A549 (cell line): ENCODE data around the gene AKAP9. TPM values are rescaled to one million over a fixed set of nuclear protein-coding genes. Genes with fewer than 3 reads are reported as not detected.

Source experiments
- ATAC-seq, 2 experiments: fragments of 200-7000 bp in 1 of 2; fragments of >200 bp in 1 of 2; cut with Nextera tagmentation in 1 of 2; cut with Tn5 transposase in 1 of 2; 3 replicates each; pipeline versions ENCODE4 v1.8.0 to v1.9.1; 2018 to 2020; ENCODE audit warnings: mild to moderate bottlenecking in 1 of 2, moderate library complexity in 1 of 2
- CTCF ChIA-PET: fragments of 300-600 bp; sonication (Branson Sonifier 250); formaldehyde crosslinking; extraction: SDS; loops from one replicate; lab custom pipeline; 2021; ENCODE audit warnings: antibody characterized with exemption, inconsistent platforms; lab: Yijun Ruan, JAX
- POLR2A ChIA-PET: fragments of 350-600 bp; formaldehyde crosslinking; extraction: SDS; loops from one replicate; lab custom pipeline; 2021; ENCODE audit warnings: antibody characterized with exemption, inconsistent platforms; lab: Yijun Ruan, JAX
- DNase-seq, 2 experiments: peaks; one replicate each; pipeline versions ENCODE4 v3.0.0 to v3.0.0-alpha.2; 2011 to 2016; ENCODE audit warnings: low read depth in 1 of 2, low spot score in 1 of 2
- FAIRE-seq: peaks from 2 replicates; lab custom pipeline; 2011; peaks lifted over from hg19 to GRCh38; lab: Jason Lieb, UNC
- H3K27ac ChIP-seq, 2 experiments: fragments of >200 bp; sonication (Bioruptor Twin); formaldehyde crosslinking; 3 replicates each; pipeline ENCODE4 v1.5.1; 2016 to 2017
- H3K4me1 ChIP-seq: fragments of >200 bp; sonication (Bioruptor Twin); formaldehyde crosslinking; 3 replicates; pipeline ENCODE4 v1.6.1; 2016
- H3K4me2 ChIP-seq: fragments of >200 bp; sonication (Bioruptor Twin); formaldehyde crosslinking; 3 replicates; pipeline ENCODE4 v1.6.1; 2016
- H3K4me3 ChIP-seq: fragments of >200 bp; sonication (Bioruptor Twin); formaldehyde crosslinking; 3 replicates; pipeline ENCODE4 v1.5.1; 2016
- H3K9me3 ChIP-seq: fragments of >200 bp; sonication (Bioruptor Twin); formaldehyde crosslinking; 3 replicates; pipeline ENCODE4 v1.6.1; 2016
- ATOH8 ChIP-seq: fragments of 250-450 bp; sonication (Bioruptor Pico); IDR thresholded peaks from 2 replicates; pipeline ENCODE4 v1.5.0; 2020; ENCODE audit warnings: low read depth, mild to moderate bottlenecking, moderate library complexity
- BCL3 ChIP-seq: fragments of >200 bp; sonication (Bioruptor Twin); formaldehyde crosslinking; IDR thresholded peaks from 3 replicates; pipeline ENCODE4 v1.6.1; 2016
- CBX2 ChIP-seq: fragments of 200-600 bp; sonication (generic); IDR thresholded peaks from 2 replicates; pipeline ENCODE4 v1.6.1; 2016; ENCODE audit warnings: low read depth, mild to moderate bottlenecking, borderline replicate concordance
- CBX8 ChIP-seq: fragments of 200-600 bp; sonication (generic); IDR thresholded peaks from 2 replicates; pipeline ENCODE4 v1.6.1; 2016
- CHD4 ChIP-seq: fragments of 200-600 bp; sonication (generic); IDR thresholded peaks from 2 replicates; pipeline ENCODE4 v1.6.1; 2016; ENCODE audit warnings: antibody characterized with exemption, mild to moderate bottlenecking, borderline replicate concordance
- CTCF ChIP-seq: fragments of >200 bp; sonication (Bioruptor Twin); formaldehyde crosslinking; IDR thresholded peaks from 3 replicates; pipeline ENCODE4 v1.5.1; 2016
- ELK1 ChIP-seq: fragments of 150-350 bp; IDR thresholded peaks from 2 replicates; pipeline ENCODE4 v1.6.1; 2014; ENCODE audit warnings: low read depth, mild to moderate bottlenecking, low read length
- EP300 ChIP-seq, 2 experiments: fragments of >200 bp; sonication (Bioruptor Twin); formaldehyde crosslinking; IDR thresholded peaks; 2 replicates in 1 of 2; 3 replicates in 1 of 2; pipeline ENCODE4 v1.6.1; 2016 to 2017
- ESRRA ChIP-seq: fragments of 150-350 bp; IDR thresholded peaks from 2 replicates; pipeline ENCODE4 v1.6.1; 2014; ENCODE audit warnings: mild to moderate bottlenecking, low read length, borderline replicate concordance
- FOSB ChIP-seq: fragments of 250-450 bp; sonication (Bioruptor Pico); IDR thresholded peaks from 2 replicates; pipeline ENCODE4 v1.5.0; 2020; ENCODE audit warnings: mild to moderate bottlenecking, moderate library complexity
- FOXS1 ChIP-seq: fragments of 250-450 bp; sonication (Bioruptor Pico); IDR thresholded peaks from 2 replicates; pipeline ENCODE4 v1.5.0; 2020; ENCODE audit warnings: mild to moderate bottlenecking, moderate library complexity
- GATA3 ChIP-seq: IDR thresholded peaks from 2 replicates; pipeline ENCODE4 v1.6.1; 2012; ENCODE audit warnings: borderline replicate concordance
- HDAC2 ChIP-seq: fragments of 200-600 bp; sonication (generic); IDR thresholded peaks from 2 replicates; pipeline ENCODE4 v1.6.1; 2016
- HES2 ChIP-seq: fragments of >200 bp; sonication (Bioruptor Twin); formaldehyde crosslinking; IDR thresholded peaks from 2 replicates; pipeline ENCODE4 v1.6.1; 2016
- HMGXB4 ChIP-seq: fragments of 250-450 bp; sonication (Bioruptor Pico); IDR thresholded peaks from 2 replicates; pipeline ENCODE4 v1.5.0; 2021; ENCODE audit warnings: mild to moderate bottlenecking, moderate library complexity, borderline replicate concordance
- HOXB5 ChIP-seq: fragments of 250-450 bp; sonication (Bioruptor Pico); IDR thresholded peaks from 2 replicates; pipeline ENCODE4 v1.5.0; 2020; ENCODE audit warnings: mild to moderate bottlenecking, moderate library complexity
- JUN ChIP-seq, 2 experiments: fragments of >200 bp; sonication (Bioruptor Twin); formaldehyde crosslinking; IDR thresholded peaks; 2 replicates in 1 of 2; 3 replicates in 1 of 2; pipeline ENCODE4 v1.6.1; 2016 to 2017
- KDM1A ChIP-seq: fragments of 200-600 bp; sonication (generic); IDR thresholded peaks from 2 replicates; pipeline ENCODE4 v1.6.1; 2016; ENCODE audit warnings: low read depth, mild to moderate bottlenecking
- MAFK ChIP-seq: fragments of 450-650 bp; IDR thresholded peaks from 2 replicates; pipeline ENCODE4 v1.6.1; 2014; ENCODE audit not compliant: partially characterized antibody
- MAX ChIP-seq: IDR thresholded peaks from 2 replicates; pipeline ENCODE4 v1.6.1; 2012
- MAZ ChIP-seq: fragments of 150-350 bp; IDR thresholded peaks from 2 replicates; pipeline ENCODE4 v1.6.1; 2014; ENCODE audit warnings: antibody characterized with exemption, low read depth, low read length, borderline replicate concordance
- MYC ChIP-seq: IDR thresholded peaks from 2 replicates; pipeline ENCODE4 v1.6.1; 2012; ENCODE audit warnings: mild to moderate bottlenecking, inconsistent platforms, low read length, improper control_type of control experiment, borderline replicate concordance
- NFE2L2 ChIP-seq: fragments of 150-350 bp; conservative IDR thresholded peaks from 2 replicates; pipeline ENCODE4 v1.6.1; 2014; ENCODE audit warnings: low read length
- PBX3 ChIP-seq: IDR thresholded peaks from 2 replicates; pipeline ENCODE4 v1.6.1; 2012
- PHF8 ChIP-seq: fragments of 200-600 bp; sonication (generic); IDR thresholded peaks from 2 replicates; pipeline ENCODE4 v1.6.1; 2016; ENCODE audit warnings: low read depth, mild to moderate bottlenecking, antibody characterized with exemption, moderate library complexity, borderline replicate concordance
- RNF2 ChIP-seq: fragments of 200-600 bp; sonication (generic); IDR thresholded peaks from 2 replicates; pipeline ENCODE4 v1.6.1; 2016; ENCODE audit warnings: low read depth, mild to moderate bottlenecking, antibody characterized with exemption, moderate library complexity, borderline replicate concordance
- TFCP2L1 ChIP-seq: fragments of 250-450 bp; sonication (Bioruptor Pico); IDR thresholded peaks from 2 replicates; pipeline ENCODE4 v1.5.0; 2021; ENCODE audit warnings: mild to moderate bottlenecking
- ZC3H11A ChIP-seq: fragments of 450-650 bp; IDR thresholded peaks from 2 replicates; pipeline ENCODE4 v1.6.1; 2014; ENCODE audit warnings: antibody characterized with exemption, mild to moderate bottlenecking
- ZNF302 ChIP-seq: fragments of 250-450 bp; sonication (Bioruptor Pico); IDR thresholded peaks from 2 replicates; pipeline ENCODE4 v1.9.0; 2021; ENCODE audit warnings: inconsistent platforms, mild to moderate bottlenecking, moderate library complexity
- ZSCAN20 ChIP-seq: fragments of 250-450 bp; sonication (Bioruptor Pico); IDR thresholded peaks from 2 replicates; pipeline ENCODE4 v1.8.0; 2022; ENCODE audit warnings: mild to moderate bottlenecking, moderate library complexity
- WGBS: methylation state at CpG from one replicate; pipeline ENCODE4 v1.1.6; 2017; ENCODE audit errors: missing lambda C conversion rate; 5-methylcytosine and 5-hydroxymethylcytosine counted together
- polyA plus RNA-seq, 4 experiments: library from polyadenylated mRNA; depleted of rRNA in 3 of 4; stranded (reverse); fragments of >200 nt; fragmentation: RNase III in 1 of 4; extraction: RNeasy Plus Mini Kit Qiagen cat#74134 plus additional on column Dnase treatment in 1 of 4; gene quantifications; 2 replicates in 3 of 4; 3 replicates in 1 of 4; pipeline ENCODE4 v1.2.3, GENCODE V29; 2011 to 2017

Gene AKAP9
- polyA plus RNA-seq, 2 of the 4 experiments (the other 2 are of a cell fraction): 11.7 to 32.3 TPM

- ChIA-PET POLR2A (no interaction called here), CTCF (no interaction called here)
- no peaks in the 10 kb centered on the region for H3K9me3 ChIP-seq
- no peak overlapping the region for H3K4me3 ChIP-seq
- H3K4me1 ChIP-seq: no peaks in the 10 kb centered on the region
- H3K27ac ChIP-seq: no peak overlapping the region
- FAIRE-seq: no peak
- DNase-seq: no peak
- no peak for ATAC-seq
- no peak for TF ChIP-seq ATOH8 (CRISPR knock-in tag)
- no peak for TF ChIP-seq TFCP2L1 (CRISPR knock-in tag)
- no peak for TF ChIP-seq HDAC2
- TF ChIP-seq MAX: no peak
- TF ChIP-seq ZNF302 (CRISPR knock-in tag): no peak
- no peak for TF ChIP-seq RNF2
- TF ChIP-seq PHF8: no peak
- TF ChIP-seq HES2: no peak
- TF ChIP-seq MAFK: no peak
- TF ChIP-seq CBX2: no peak
- TF ChIP-seq PBX3: no peak
- TF ChIP-seq CHD4: no peak
- TF ChIP-seq CBX8: no peak
- TF ChIP-seq ELK1: no peak
- no peak for TF ChIP-seq GATA3
- TF ChIP-seq FOXS1 (CRISPR knock-in tag): no peak
- no peak for TF ChIP-seq JUN (IDR thresholded peaks at IDR 0.05)
- TF ChIP-seq HMGXB4 (CRISPR knock-in tag): no peak
- H3K4me2 ChIP-seq: no peak overlapping the region
- WGBS: 89% methylated on average over 3 of the region's 3 CpGs
These were observed 176.3 kb downstream of the AKAP9 start for GRCh38 chr7:92116949-92117348.

- H3K27ac ChIP-seq: no peak overlapping the region
- no peaks in the 10 kb centered on the region for H3K4me1 ChIP-seq
- no peak overlapping the region for H3K4me3 ChIP-seq
- no peak for DNase-seq
- POLR2A ChIA-PET: no interaction called here
- 94% methylated on average over 1 of the region's 1 CpG for WGBS
- ATAC-seq: no peak
- no peak for FAIRE-seq
- H3K4me2 ChIP-seq: no peak overlapping the region
- no peaks in the 10 kb centered on the region for H3K9me3 ChIP-seq
- no peak for TF ChIP-seq FOSB (CRISPR knock-in tag)
- no peak for TF ChIP-seq ZSCAN20 (CRISPR knock-in tag)
- TF ChIP-seq BCL3: no peak
- no peak for TF ChIP-seq CBX8
- no peak for TF ChIP-seq MYC
- no peak for TF ChIP-seq CHD4
- TF ChIP-seq NFE2L2: no peak
- TF ChIP-seq ZC3H11A: no peak
- no peak for TF ChIP-seq CTCF
- TF ChIP-seq KDM1A: no peak
- TF ChIP-seq GATA3: no peak
- no peak for TF ChIP-seq EP300 (IDR thresholded peaks at IDR 0.05)
- no peak for TF ChIP-seq HOXB5 (CRISPR knock-in tag)
- TF ChIP-seq MAZ: no peak
- no peak for TF ChIP-seq ESRRA
- CTCF ChIA-PET: interaction anchor here (2.3 kb wide), 1 partner anchor 14 kb away, joined by 8 read pairs; no protein-coding TSS in a partner anchor
These were observed 178.6 kb downstream of the AKAP9 start for GRCh38 chr7:92119213-92119759.
